IPS-20b (cell line): ENCODE data around the gene DNAL4.
A peak's percentile ranks its signal among the peaks of the same experiment; 100 is the strongest.

ENCODE experiments used
- H3K27ac ChIP-seq: one replicate; pipeline ENCODE4 v1.5.1; 2013; ENCODE audit warnings: low read length
- H3K27me3 ChIP-seq: 2 replicates; pipeline ENCODE4 v1.6.1; 2013; ENCODE audit warnings: mild to moderate bottlenecking, low read length, inconsistent platforms; ENCODE audit not compliant: insufficient read depth
- H3K36me3 ChIP-seq: 2 replicates; pipeline ENCODE4 v1.6.1; 2013; ENCODE audit warnings: low read depth, mild to moderate bottlenecking, inconsistent platforms, low read length, moderate library complexity; ENCODE audit not compliant: insufficient read depth
- H3K4me1 ChIP-seq: 2 replicates; pipeline ENCODE4 v1.6.1; 2013; ENCODE audit warnings: mild to moderate bottlenecking, control low read depth, inconsistent platforms, low read length, moderate library complexity; ENCODE audit not compliant: insufficient read depth
- H3K4me3 ChIP-seq: 2 replicates; pipeline ENCODE4 v1.5.1; 2013; ENCODE audit warnings: mild to moderate bottlenecking, low read length, inconsistent platforms
- H3K9ac ChIP-seq: 2 replicates; pipeline ENCODE4 v1.6.1; 2013; ENCODE audit warnings: low read depth, mild to moderate bottlenecking, inconsistent platforms, low read length, moderate library complexity
- H3K9me3 ChIP-seq: 2 replicates; pipeline ENCODE4 v1.6.1; 2013; ENCODE audit warnings: mild to moderate bottlenecking, low read depth, low read length, inconsistent platforms; ENCODE audit not compliant: insufficient read depth

DNAL4 gene

DNA sequence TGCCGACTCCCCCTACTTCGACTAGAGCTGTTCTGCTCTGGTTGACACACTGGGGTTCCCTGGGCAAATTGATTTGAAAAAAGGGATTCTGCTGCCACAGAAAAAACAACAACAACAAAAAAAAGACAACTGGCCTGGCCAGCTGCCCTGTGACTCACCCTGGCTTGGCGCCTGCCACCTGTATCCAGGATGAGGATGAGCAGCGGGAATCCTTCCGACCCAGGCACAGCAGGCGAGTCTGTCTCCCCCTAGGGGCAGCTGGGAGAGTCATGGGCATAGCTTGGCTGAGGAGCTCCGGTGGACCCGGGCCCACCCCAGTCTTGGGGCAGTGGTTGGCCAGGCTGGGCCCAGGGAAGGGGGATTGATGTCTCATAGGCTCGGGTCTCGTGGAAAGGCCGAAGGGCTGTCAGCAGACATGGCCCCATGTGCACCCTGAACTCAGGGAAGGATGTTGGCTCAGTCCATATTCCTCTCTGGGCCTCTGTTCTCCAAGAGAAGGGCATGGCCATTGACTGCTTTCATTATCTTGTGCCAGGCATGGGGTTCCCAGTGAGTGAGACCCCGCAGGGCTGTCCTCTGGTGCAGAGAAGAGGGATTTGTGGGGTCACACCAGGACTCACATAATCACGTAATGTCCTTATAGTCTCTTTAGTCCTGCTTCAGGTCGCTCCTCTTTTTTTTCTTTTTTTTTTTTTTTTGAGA is 27.7 kb downstream of the DNAL4 start:
- no peak overlapping the region for H3K4me3 ChIP-seq
- H3K9me3 ChIP-seq = no peaks in the 10 kb centered on the region
- no peaks in the 10 kb centered on the region for H3K4me1 ChIP-seq
- H3K27ac ChIP-seq = no peak overlapping the region
- no peaks in the 10 kb centered on the region for H3K36me3 ChIP-seq
- no peak overlapping the region for H3K9ac ChIP-seq
- no peaks in the 10 kb centered on the region for H3K27me3 ChIP-seq

DNA sequence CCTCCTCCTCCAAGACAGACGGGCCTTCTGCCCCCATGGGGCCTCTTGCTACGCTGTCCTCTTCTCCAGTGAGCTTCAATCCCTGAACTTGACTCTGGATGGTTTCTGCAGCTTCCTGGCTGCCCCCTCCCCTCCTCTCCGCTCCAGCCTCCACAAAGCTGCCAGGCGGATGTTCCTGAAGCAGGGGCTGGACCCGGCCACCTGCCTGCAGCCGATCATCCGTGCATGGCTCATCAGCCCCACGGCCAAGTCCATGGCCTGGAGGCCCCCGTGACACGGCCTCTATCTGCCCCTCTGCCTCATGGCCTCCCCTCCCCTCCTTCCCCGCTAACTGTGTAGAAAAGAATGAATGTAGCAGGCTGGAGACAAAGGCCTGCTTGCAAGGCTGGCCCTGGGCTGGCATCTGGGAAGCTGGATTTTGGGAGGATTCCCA is 31.4 kb downstream of the DNAL4 start:
- no peaks in the 10 kb centered on the region for H3K4me1 ChIP-seq
- H3K27me3 ChIP-seq = no peaks in the 10 kb centered on the region
- H3K9me3 ChIP-seq = no peaks in the 10 kb centered on the region
- H3K4me3 ChIP-seq = no peak overlapping the region
- no peak overlapping the region for H3K27ac ChIP-seq
- H3K9ac ChIP-seq = no peak overlapping the region
- H3K36me3 ChIP-seq = no peaks in the 10 kb centered on the region

DNA sequence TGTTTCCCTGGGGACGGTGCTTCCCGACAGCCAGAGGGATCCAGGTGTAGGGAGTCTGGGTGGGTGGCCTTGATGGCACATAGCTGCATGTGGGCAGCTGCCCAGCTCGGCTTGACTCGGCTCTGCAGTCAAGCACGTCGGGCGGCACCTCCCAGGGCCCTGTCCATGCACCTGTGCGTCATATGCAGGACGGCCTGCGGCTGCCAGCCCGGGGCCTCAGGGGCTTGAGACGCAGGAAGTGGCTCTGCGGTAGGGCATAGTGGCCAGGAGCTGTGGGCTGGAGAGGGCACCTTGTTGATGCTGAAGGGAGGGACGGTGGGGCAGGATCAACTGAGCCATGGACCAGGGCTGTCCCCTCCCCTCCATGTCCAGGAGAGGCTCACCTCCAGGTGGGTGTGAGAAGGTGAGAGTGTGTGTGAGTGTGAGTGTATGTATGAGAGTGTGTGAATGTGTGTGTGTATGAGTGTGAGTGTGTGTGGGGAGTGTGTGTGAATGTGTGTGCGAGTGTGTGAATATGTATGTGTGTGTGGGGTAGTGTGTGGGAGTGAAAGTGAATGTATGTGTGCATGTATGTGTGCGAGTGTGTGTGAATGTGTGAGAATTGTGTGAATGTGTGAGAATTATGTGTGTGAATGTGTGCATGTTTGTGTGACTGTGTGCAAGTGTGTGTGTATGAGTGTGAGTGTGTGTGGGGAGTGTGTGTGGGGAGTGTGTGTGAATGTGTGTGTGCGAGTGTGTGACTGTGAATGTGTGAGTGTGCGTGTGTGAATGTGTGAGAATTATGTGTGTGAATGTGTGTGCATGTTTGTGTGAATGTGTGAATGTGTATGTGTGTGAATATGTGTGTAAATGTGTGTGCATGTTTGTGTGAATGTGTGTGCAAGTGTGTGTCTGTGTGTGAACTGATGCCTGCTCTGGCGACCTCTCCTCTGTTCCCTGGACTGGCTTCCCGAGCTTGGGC is 32.5 kb downstream of the DNAL4 start:
- no peaks in the 10 kb centered on the region for H3K36me3 ChIP-seq
- no peak overlapping the region for H3K4me3 ChIP-seq
- peaks cover 8% of the 10 kb centered on the region; the same call in 1 of the 2 replicates for H3K27me3 ChIP-seq

DNA sequence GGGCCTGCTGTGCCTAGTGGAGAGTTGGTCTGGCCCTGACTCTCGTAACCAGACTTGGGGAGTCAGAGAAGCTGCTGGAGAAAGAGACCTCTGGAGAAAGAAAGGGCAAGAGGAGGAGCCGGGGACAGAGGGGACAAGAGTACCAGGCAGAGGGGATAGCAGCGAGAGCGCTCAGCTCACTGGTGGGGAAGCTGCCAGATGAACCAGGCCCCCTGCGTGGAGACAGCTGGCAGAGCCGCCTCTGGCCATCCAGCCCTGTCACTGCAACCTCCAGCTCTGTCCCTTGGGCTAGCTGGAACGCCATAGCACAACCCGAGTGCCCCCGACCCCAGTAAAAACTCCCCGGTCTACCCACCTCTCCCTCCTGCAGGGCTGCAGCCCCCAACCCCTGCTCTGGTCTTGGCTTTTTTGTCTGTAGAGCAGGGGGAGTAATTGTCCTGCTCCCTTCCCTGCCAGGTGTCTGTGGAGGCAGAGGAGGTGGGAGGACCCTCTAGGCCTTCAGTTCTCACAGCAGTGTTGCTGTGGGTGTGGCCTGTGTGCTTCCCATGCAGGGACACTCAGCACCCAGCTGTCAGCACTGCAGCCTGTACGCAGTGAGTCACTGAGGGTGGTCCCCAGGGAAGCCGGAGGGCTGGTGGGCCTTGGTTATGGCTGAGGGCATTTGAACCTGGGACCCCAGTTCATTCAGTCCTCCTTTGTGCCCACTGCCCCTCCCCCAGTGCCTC is 33.3 kb downstream of the DNAL4 start:
- no peaks in the 10 kb centered on the region for H3K4me1 ChIP-seq
- H3K9me3 ChIP-seq = no peaks in the 10 kb centered on the region
- no peak overlapping the region for H3K4me3 ChIP-seq
- H3K36me3 ChIP-seq = no peaks in the 10 kb centered on the region
- H3K27ac ChIP-seq = no peak overlapping the region
- no peak overlapping the region for H3K9ac ChIP-seq
- H3K27me3 ChIP-seq = peaks cover 10% of the 10 kb centered on the region; the same call in 1 of the 2 replicates

More for the DNA sequence above, 32.5 kb downstream of the DNAL4 start:
- Histone ChIP-seq H3K27ac (no peak overlapping the region), H3K9ac (no peak overlapping the region), H3K9me3 (no peaks in the 10 kb centered on the region), H3K4me1 (no peaks in the 10 kb centered on the region)

DNA sequence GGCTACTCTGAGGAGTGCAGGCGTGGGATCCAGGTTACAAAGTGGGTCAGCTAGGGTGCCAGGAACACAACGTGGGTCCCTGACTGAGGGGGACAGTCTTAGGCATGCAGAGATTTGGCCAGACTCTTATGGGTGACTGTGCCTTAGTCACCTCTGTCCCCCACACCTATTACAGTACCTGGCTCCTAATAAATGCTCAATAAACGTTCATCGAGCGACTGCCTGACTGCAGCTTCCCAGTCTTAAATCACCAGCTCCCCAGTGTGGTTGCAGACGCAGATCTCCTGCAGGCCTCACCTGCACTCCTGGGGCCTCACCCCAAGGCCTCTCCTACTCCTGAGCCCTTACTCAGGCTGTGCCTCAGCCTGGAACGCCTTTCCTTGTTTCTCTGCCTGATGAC is 34.9 kb downstream of the DNAL4 start:
- peaks cover 3% of the 10 kb centered on the region; the same call in 1 of the 2 replicates for H3K4me1 ChIP-seq
- no peak overlapping the region for H3K9ac ChIP-seq
- H3K4me3 ChIP-seq = no peak overlapping the region
- peaks cover 15% of the 10 kb centered on the region; the same call in 1 of the 2 replicates for H3K27me3 ChIP-seq
- H3K27ac ChIP-seq = no peak overlapping the region
- H3K9me3 ChIP-seq = no peaks in the 10 kb centered on the region
- H3K36me3 ChIP-seq = no peaks in the 10 kb centered on the region

DNA sequence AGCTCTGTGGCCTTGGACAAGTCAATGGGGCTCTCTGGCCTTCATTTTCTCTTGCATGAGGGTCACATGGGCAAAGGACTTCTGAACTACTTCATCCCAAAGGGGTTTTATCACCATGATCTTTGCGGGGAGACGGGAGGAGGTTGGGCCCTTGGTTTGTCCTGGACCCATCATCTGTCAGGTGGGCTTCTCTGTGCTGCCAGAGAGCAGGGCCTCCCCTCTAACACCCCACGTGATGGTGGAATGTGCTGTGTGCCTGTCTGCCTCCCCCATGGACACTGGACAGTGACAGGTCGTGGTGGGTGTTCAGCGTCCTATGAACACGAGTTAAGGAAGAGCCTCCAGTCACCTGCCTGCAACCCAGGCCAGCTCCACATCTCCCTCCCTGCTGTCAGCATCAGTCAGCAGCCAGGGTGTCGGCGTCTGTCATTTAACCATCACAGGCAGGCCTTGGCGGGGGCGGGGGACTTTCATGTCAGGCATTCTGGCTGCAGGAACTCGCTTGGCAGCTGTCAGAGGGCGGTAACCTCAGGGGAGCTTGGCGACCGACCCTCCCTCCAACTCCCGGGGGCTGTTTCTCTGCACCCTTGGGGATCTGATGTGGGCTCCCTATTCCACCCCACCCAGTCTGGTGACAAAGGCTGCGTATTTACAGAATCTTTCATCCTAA is 35.5 kb downstream of the DNAL4 start:
- H3K9me3 ChIP-seq = no peaks in the 10 kb centered on the region
- H3K27me3 ChIP-seq = peaks cover 20% of the 10 kb centered on the region; the same call in 1 of the 2 replicates
- no peaks in the 10 kb centered on the region for H3K36me3 ChIP-seq
- H3K27ac ChIP-seq = no peak overlapping the region
- peaks cover 7% of the 10 kb centered on the region; the same call in 1 of the 2 replicates for H3K4me1 ChIP-seq
- H3K9ac ChIP-seq = no peak overlapping the region
- no peak overlapping the region for H3K4me3 ChIP-seq

DNA sequence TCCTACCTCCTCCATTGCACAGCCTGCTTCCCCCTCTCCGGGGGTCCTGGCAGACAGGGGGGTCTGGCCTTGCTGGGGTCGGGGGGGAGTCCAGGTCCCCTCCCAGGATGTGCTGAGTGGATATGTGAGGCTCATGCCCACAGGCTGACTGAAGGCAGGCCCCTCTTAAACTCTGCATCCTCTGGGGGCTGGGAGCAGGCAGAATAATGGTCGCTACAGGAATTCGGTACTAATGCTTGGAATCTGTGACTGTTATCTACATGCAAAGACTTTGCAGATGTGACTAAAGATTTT is 36.5 kb downstream of the DNAL4 start:
- no peaks in the 10 kb centered on the region for H3K36me3 ChIP-seq
- no peaks in the 10 kb centered on the region for H3K9me3 ChIP-seq
- peaks cover 20% of the 10 kb centered on the region; the same call in 1 of the 2 replicates for H3K27me3 ChIP-seq
- no peak overlapping the region for H3K27ac ChIP-seq
- H3K4me3 ChIP-seq = no peak overlapping the region
- H3K4me1 ChIP-seq = peaks cover 7% of the 10 kb centered on the region; the same call in 1 of the 2 replicates
- no peak overlapping the region for H3K9ac ChIP-seq

DNA sequence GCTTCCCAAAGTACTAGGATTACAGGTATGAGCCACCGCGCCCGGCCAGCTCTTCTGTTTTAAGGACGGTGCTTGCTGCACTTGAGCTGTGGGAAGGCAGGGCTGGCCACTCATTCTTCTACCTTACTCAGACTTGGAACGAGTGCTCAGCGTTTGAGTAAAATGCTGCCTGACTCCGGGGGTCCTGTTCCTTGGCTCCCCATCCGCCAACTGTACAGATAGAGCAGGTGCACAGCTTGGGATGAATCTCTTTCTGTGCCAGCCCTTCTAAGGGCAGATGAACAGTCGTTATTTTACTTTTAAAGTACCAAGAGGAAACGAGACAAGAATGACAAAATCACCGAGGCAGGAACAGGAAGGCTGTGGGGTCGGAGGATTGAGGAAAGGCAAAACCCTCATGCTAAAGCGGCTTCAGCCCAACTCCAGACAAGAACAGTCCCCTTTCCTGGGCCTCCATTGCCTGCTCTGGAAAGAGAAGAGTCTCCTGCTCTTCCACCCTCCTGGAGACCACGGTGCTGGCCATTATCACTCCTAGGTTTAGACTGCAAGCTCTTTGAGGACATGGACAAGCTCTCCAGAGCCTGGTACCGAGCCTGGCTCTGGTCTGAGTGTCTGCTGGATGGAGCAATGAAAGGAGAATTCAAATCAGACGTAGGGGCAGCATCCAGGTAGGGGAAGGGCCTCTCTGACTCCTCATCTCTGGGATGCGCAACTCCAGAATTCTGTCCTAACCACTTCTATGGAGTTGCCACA is 37.1 kb downstream of the DNAL4 start:
- Histone ChIP-seq H3K27ac (no peak overlapping the region), H3K9me3 (no peaks in the 10 kb centered on the region), H3K4me1 (peaks cover 7% of the 10 kb centered on the region; the same call in 1 of the 2 replicates), H3K36me3 (no peaks in the 10 kb centered on the region), H3K4me3 (peak overlapping the region; percentile 81), H3K27me3 (peaks cover 20% of the 10 kb centered on the region; the same call in 1 of the 2 replicates), H3K9ac (no peak overlapping the region)

DNA sequence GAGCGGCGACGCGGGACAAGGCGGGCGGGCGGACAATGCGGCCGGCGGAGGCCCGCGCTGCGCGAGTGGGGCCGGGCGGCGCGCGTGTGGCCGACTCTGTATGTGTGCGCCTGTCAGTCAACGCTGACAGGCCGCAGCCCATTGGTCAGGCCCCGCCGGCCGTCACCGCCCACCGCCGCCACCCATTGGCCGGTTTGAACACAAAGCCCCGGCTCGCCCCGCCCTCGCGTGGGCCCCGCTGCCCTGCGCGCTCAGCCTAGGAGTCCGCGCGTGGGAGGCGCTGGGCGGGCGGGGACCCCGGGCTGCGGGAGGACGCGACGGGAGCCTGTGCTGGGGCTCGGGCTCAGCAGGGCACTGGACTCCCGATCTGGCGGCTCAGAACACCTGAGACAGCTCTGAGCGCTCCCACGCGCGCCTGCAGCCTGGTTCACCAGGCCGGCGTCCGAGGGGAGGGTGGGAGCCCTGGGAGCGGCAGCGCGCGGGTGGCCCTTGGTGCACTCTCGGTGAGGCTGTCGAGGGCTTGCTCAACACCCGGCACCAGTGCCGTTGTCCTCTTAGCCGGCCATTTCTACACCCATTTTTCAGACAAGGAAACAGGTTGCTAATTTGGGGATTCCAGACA is 37.9 kb downstream of the DNAL4 start, which contains the start of gene SUN2:
Gene SUN2 (minus strand): TSS at position 88 of the 622 bp plus-strand sequence. CDS start 3,370 bp downstream, outside the sequence.
- peak within 1 kb of the TSS; percentile 57; the same call in 1 of the 2 replicates for H3K9ac ChIP-seq
- no peaks in the 10 kb centered on the region for H3K36me3 ChIP-seq
- H3K27me3 ChIP-seq = peaks cover 20% of the 10 kb centered on the region; the same call in 1 of the 2 replicates
- no peaks in the 10 kb centered on the region for H3K9me3 ChIP-seq
- peaks cover 7% of the 10 kb centered on the region; the same call in 1 of the 2 replicates for H3K4me1 ChIP-seq
- peak within 1 kb of the TSS; percentile 81 for H3K4me3 ChIP-seq
- H3K27ac ChIP-seq = no peak within 1 kb of the TSS
